Measurements from ENCODE around the gene UBASH3B. TPM values are rescaled to one million over a fixed set of nuclear protein-coding genes. Genes with fewer than 3 reads are reported as not detected.

UBASH3B gene
- total and polyA plus RNA-seq, 2 of the 13 experiments (the other 11 are each of a cell fraction or from before 2014, with no cell fraction given): 4.4 to 7.6 TPM

GRCh38 chr11:122625976-122626665, 29.4 kb upstream of the UBASH3B start:
- Histone ChIP-seq H3K79me2 (ENCODE audit: insufficient read depth, low read length) (no peaks in the 10 kb centered on the region), H4K20me1 (ENCODE audit: insufficient read depth, low read length) (no peaks in the 10 kb centered on the region), H3K36me3 (replicated peaks in 1 of 2; ENCODE audit: control insufficient read depth in 1 of 2, insufficient read depth in 2 of 2, low read length in 2 of 2) (no peaks in the 10 kb centered on the region), H3K9ac (ENCODE audit: insufficient read depth, low read depth, low read length) (no peak overlapping the region), H3K27ac (ENCODE audit: extremely low read length, insufficient read depth, low read length) (no peak overlapping the region), H3K27me3 (ENCODE audit: control insufficient read depth in 1 of 2, insufficient read depth in 2 of 2, low read length in 2 of 2) (peaks cover 6 to 21% of the 10 kb centered on the region in 2 experiments; a peak in 4 of 5 replicates), H3K4me2 (ENCODE audit: low read depth, low read length) (no peak overlapping the region), H3K9me3 (ENCODE audit: low read length) (no peaks in the 10 kb centered on the region), H3K4me3 (replicated peaks in 1 of 3; ENCODE audit: insufficient read depth in 1 of 3, low read depth in 2 of 3, low read length in 3 of 3) (no peak overlapping the region), H2AFZ (ENCODE audit: low read length) (no peak overlapping the region), H3K4me1 (ENCODE audit: insufficient read depth, low read length) (no peaks in the 10 kb centered on the region)
- intact Hi-C loops (cut with micrococcal nuclease; ENCODE audit: unreplicated experiment): no loop called here
- TF ChIP-seq TOPORS (CRISPR knock-in tag; IDR thresholded peaks at IDR 0.05) (no peak), ZXDC (CRISPR knock-in tag; IDR thresholded peaks at IDR 0.05) (no peak), GATA4 (IDR thresholded peaks at IDR 0.05; ENCODE audit: borderline replicate concordance, low read depth) (no peak), ZNF788 (CRISPR knock-in tag; IDR thresholded peaks at IDR 0.05; ENCODE audit: borderline replicate concordance) (no peak), IRF1 (CRISPR knock-in tag; IDR thresholded peaks at IDR 0.05; ENCODE audit: low read depth) (no peak)
- CTCF ChIA-PET (ENCODE audit: low intra/inter-chr PET ratio, low total read pairs): no interaction called here
- no peak for DNase-seq (ENCODE audit: low spot score)
- POLR2A ChIA-PET: no interaction called here
- in situ Hi-C loops (cut with HindIII; ENCODE audit: extremely low pct_ligation_motif_present, low pct_unique_long_range_greater_than_20kb): no loop called here
- no TSS peak for BruUV-seq (replicated peaks)
- no peak for ATAC-seq
- no peak for FAIRE-seq
- WGBS (ENCODE audit: low lambda C conversion rate): 49% methylated on average over 8 of the region's 8 CpGs

All from HepG2 (cell line).